K562 (cell line): ENCODE data around the gene RAI1. TPM values are rescaled to one million over a fixed set of nuclear protein-coding genes. Genes with fewer than 3 reads are reported as not detected.

Experiments
- ATAC-seq: fragments of 200-7000 bp; cut with Tn5 transposase; 3 replicates; pipeline ENCODE4 v1.9.1; 2020; ENCODE audit warnings: moderate library complexity
- BruUV-seq: library from RNA; stranded (reverse); fragments of 400-500 nt; replicated peaks from 2 replicates; lab custom pipeline; 2021; lab: Mats Ljungman, UMichigan
- CTCF ChIA-PET: fragments of 300-600 bp; formaldehyde crosslinking; extraction: SDS; loops from one replicate; lab custom pipeline; 2021; ENCODE audit warnings: low intra/inter-chr PET ratio; lab: Yijun Ruan, JAX
- POLR2A ChIA-PET: fragments of 300-600, 350-650 bp; sonication (Branson Sonifier 250); formaldehyde crosslinking; extraction: SDS; loops from one replicate; lab custom pipeline; 2021; ENCODE audit warnings: antibody characterized with exemption, inconsistent platforms; lab: Yijun Ruan, JAX
- DNase-seq, 4 experiments: peaks; one replicate each; pipeline versions ENCODE4 v3.0.0 to v3.0.0-alpha.2; 2011 to 2018; ENCODE audit warnings: low spot score in 3 of 4, mixed read lengths in 3 of 4; ENCODE audit errors: extremely low read depth in 1 of 4
- FAIRE-seq: peaks from 2 replicates; lab custom pipeline; 2011; peaks lifted over from hg19 to GRCh38; lab: Jason Lieb, UNC
- H2AFZ ChIP-seq: 2 replicates; pipeline ENCODE4 v1.6.0; 2011; ENCODE audit warnings: low read depth, low read length, control low read depth, inconsistent platforms
- H3K27ac ChIP-seq: fragments of 200-600 bp; 3 replicates; pipeline ENCODE4 v1.8.0; 2011; ENCODE audit warnings: low read depth, mild to moderate bottlenecking, control low read depth, inconsistent platforms, low read length, moderate library complexity, mixed read lengths; ENCODE audit errors: extremely low read depth
- H3K27me3 ChIP-seq, 2 experiments: fragments of 300-600 bp in 1 of 2; 2 replicates in 1 of 2; 3 replicates in 1 of 2; pipeline versions ENCODE4 v1.6.0 to v1.8.0; 2011; ENCODE audit warnings: inconsistent platforms in 2 of 2, low read length in 2 of 2, mild to moderate bottlenecking in 1 of 2, mixed read lengths in 1 of 2, moderate library complexity in 1 of 2; ENCODE audit not compliant: control insufficient read depth in 2 of 2, insufficient read depth in 2 of 2
- H3K36me3 ChIP-seq: fragments of 300-600 bp; 3 replicates; pipeline ENCODE4 v1.8.0; 2011; ENCODE audit warnings: mild to moderate bottlenecking, low read length, inconsistent platforms; ENCODE audit not compliant: control insufficient read depth, insufficient read depth
- H3K4me1 ChIP-seq, 2 experiments: fragments of 200-600 bp in 1 of 2; replicated peaks in 1 of 2; 2 replicates in 1 of 2; 3 replicates in 1 of 2; pipeline versions ENCODE4 v1.5.1 to v1.8.0; 2011; ENCODE audit warnings: inconsistent platforms in 2 of 2, low read length in 2 of 2, mild to moderate bottlenecking in 1 of 2, mixed read lengths in 1 of 2, moderate library complexity in 1 of 2; ENCODE audit not compliant: control insufficient read depth in 2 of 2, insufficient read depth in 2 of 2
- H3K4me2 ChIP-seq: 2 replicates; pipeline ENCODE4 v1.6.1; 2011; ENCODE audit warnings: low read length, control low read depth, inconsistent platforms, mixed read lengths; ENCODE audit not compliant: insufficient read depth
- H3K4me3 ChIP-seq: fragments of 200-600 bp; sonication (generic), shearing (Covaris generic); 2 replicates; pipeline ENCODE4 v1.5.1; 2016; ENCODE audit warnings: control low read depth, inconsistent platforms
- H3K79me2 ChIP-seq: fragments of 200-600 bp; 3 replicates; pipeline ENCODE4 v1.8.0; 2011; ENCODE audit warnings: low read length, inconsistent platforms; ENCODE audit not compliant: control insufficient read depth, insufficient read depth
- H3K9ac ChIP-seq, 2 experiments: 2 replicates each; pipeline versions ENCODE4 v1.6.0 to v1.6.1; 2011; ENCODE audit warnings: low read depth in 2 of 2, low read length in 2 of 2, control low read depth in 1 of 2, inconsistent platforms in 1 of 2, mild to moderate bottlenecking in 1 of 2, mixed read lengths in 1 of 2; ENCODE audit not compliant: insufficient read depth in 1 of 2
- H3K9me1 ChIP-seq: one replicate; pipeline ENCODE4 v1.6.0; 2011; ENCODE audit warnings: inconsistent platforms, mild to moderate bottlenecking, low read length, moderate library complexity; ENCODE audit not compliant: control insufficient read depth, insufficient read depth
- H3K9me3 ChIP-seq: replicated peaks from 2 replicates; pipeline ENCODE4 v1.5.1; 2011; ENCODE audit warnings: low read depth, low read length, inconsistent platforms; ENCODE audit not compliant: control insufficient read depth, insufficient read depth
- H4K20me1 ChIP-seq: replicated peaks from 2 replicates; pipeline ENCODE4 v1.6.1; 2011; ENCODE audit warnings: low read length, inconsistent platforms, mixed read lengths; ENCODE audit not compliant: control insufficient read depth, insufficient read depth
- BDP1 ChIP-seq: IDR thresholded peaks from 3 replicates; pipeline ENCODE4 v1.6.1; 2011; ENCODE audit not compliant: insufficient read length, insufficient read depth
- BRD9 ChIP-seq: fragments of 450-650 bp; IDR thresholded peaks from 2 replicates; pipeline ENCODE4 v1.6.1; 2018; ENCODE audit warnings: low read depth; ENCODE audit not compliant: partially characterized antibody
- CHD1 ChIP-seq: fragments of 200-600 bp; sonication (generic); IDR thresholded peaks from one replicate; pipeline ENCODE4 v1.6.1; 2012; ENCODE audit warnings: mild to moderate bottlenecking, moderate library complexity, low read length, inconsistent platforms
- EP400 ChIP-seq: fragments of 450-650 bp; IDR thresholded peaks from 2 replicates; pipeline ENCODE4 v1.6.1; 2017; ENCODE audit warnings: antibody characterized with exemption, mild to moderate bottlenecking, moderate library complexity
- GTF2F1 ChIP-seq: IDR thresholded peaks from 2 replicates; pipeline ENCODE4 v1.6.1; 2011; ENCODE audit warnings: low read depth, low read length, improper control_type of control experiment
- HDAC1 ChIP-seq, 2 experiments: fragments of 450-650 bp; IDR thresholded peaks; 2 replicates each; pipeline ENCODE4 v1.6.1; 2016 to 2017; ENCODE audit warnings: inconsistent platforms in 1 of 2, mild to moderate bottlenecking in 1 of 2, moderate library complexity in 1 of 2
- IRF2 ChIP-seq: sonication (generic); formaldehyde crosslinking; IDR thresholded peaks from 2 replicates; pipeline ENCODE4 v1.8.1; 2022; ENCODE audit warnings: mild to moderate bottlenecking, missing genetic modification reagents
- PRMT5 ChIP-seq: sonication (generic); formaldehyde crosslinking; IDR thresholded peaks from 2 replicates; pipeline ENCODE4 v1.5.0; 2020; ENCODE audit warnings: missing genetic modification reagents
- SAFB2 ChIP-seq: fragments of 200-400 bp; formaldehyde crosslinking; IDR thresholded peaks from 2 replicates; pipeline ENCODE4 v1.6.1; 2018; ENCODE audit warnings: borderline replicate concordance, low read length, low read depth, moderate library complexity; ENCODE audit not compliant: severe bottlenecking
- TARDBP ChIP-seq: fragments of 450-650 bp; IDR thresholded peaks from 2 replicates; pipeline ENCODE4 v1.6.1; 2016
- WGBS: fragments of 100-300 bp; shearing (Covaris generic); methylation state at CpG from one replicate; pipeline ENCODE4 v1.1.6; 2016; ENCODE audit warnings: low coverage, mixed read lengths; ENCODE audit not compliant: insufficient coverage; ENCODE audit errors: missing lambda C conversion rate; 5-methylcytosine and 5-hydroxymethylcytosine counted together
- in situ Hi-C: fragments of 300-500 bp; cut with MboI; formaldehyde crosslinking; loops from 4 replicates; pipeline ENCODE4 v1.15.0; 2018; ENCODE audit warnings: inconsistent platforms, mixed read lengths
- intact Hi-C: fragments of 100-400 bp; cut with micrococcal nuclease; formaldehyde crosslinking; loops from 2 replicates; pipeline ENCODE4 v1.14.2; 2022
- polyA plus RNA-seq, 8 experiments: library from polyadenylated mRNA; depleted of rRNA in 4 of 8; stranded (reverse) in 5 of 8; unstranded in 3 of 8; fragments of >200 nt; fragmentation: Nextera tagmentation in 2 of 8; fragmentation: Illumina TruSeq in 1 of 8; extraction: Ambion mirVana in 2 of 8; extraction: Trizol in 1 of 8; gene quantifications; 2 replicates each; pipeline versions ENCODE4 v1.2.1 to v1.2.3, GENCODE V29; 2011 to 2014; ENCODE audit warnings: inconsistent platforms in 1 of 8, missing spikeins in 1 of 8
- total RNA-seq, 7 experiments: library from RNA; depleted of rRNA in 6 of 7; stranded (reverse); fragments of >200 nt in 6 of 7; fragmentation: Illumina TruSeq in 2 of 7; extraction: Trizol in 2 of 7; gene quantifications; 2 replicates each; pipeline versions ENCODE4 v1.2.1 to v1.2.3, GENCODE V29; 2011 to 2021; ENCODE audit warnings: low replicate concordance in 1 of 7
- TF ChIP-seq, protein P1 (sequence below): fragments of 250-450 bp; sonication (Bioruptor Pico); IDR thresholded peaks from 2 replicates; pipeline ENCODE4 v1.9.0; 2021; ENCODE audit warnings: mild to moderate bottlenecking

RAI1 gene
- total and polyA plus RNA-seq, 9 of the 15 experiments (the other 6 are each of a cell fraction or from before 2014, with no cell fraction given), result 0.68 to 19.9 (median 5.5) TPM

DNA sequence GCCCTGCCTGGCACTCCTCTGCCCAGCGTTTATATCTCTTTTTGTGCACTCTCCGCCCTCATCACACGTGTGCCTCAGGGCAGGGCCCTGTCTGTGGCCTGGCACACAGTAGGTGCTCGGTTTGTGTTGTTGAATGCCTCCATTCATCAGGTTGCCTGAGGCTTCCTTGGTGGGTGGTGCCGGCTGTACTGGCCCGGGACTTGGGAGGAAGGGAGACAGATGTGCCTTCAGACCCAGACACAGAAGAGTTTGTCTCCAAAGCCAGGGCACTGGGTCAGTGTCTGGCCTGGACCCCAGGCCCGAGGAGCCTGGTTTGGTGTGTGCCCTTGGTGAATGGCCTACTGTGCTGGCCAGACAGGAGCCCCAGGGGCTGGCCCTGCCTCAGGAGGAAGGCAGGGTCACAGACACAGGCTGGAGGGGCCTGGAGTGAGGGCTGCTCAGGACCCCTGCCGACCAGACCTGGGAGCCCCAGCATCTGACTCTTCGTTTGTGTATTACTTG is 71.6 kb downstream of the RAI1 start (continued):
- TF ChIP-seq HDAC1 (IDR thresholded peaks at IDR 0.05), result 0 out of 4 replicates have a peak, but pooled peaks of 1 of the 2 experiments have one; percentile 39
- TF ChIP-seq IRF2 (CRISPR knock-in tag), result no peak
- TF ChIP-seq, all 486 proteins: peak for 8

DNA sequence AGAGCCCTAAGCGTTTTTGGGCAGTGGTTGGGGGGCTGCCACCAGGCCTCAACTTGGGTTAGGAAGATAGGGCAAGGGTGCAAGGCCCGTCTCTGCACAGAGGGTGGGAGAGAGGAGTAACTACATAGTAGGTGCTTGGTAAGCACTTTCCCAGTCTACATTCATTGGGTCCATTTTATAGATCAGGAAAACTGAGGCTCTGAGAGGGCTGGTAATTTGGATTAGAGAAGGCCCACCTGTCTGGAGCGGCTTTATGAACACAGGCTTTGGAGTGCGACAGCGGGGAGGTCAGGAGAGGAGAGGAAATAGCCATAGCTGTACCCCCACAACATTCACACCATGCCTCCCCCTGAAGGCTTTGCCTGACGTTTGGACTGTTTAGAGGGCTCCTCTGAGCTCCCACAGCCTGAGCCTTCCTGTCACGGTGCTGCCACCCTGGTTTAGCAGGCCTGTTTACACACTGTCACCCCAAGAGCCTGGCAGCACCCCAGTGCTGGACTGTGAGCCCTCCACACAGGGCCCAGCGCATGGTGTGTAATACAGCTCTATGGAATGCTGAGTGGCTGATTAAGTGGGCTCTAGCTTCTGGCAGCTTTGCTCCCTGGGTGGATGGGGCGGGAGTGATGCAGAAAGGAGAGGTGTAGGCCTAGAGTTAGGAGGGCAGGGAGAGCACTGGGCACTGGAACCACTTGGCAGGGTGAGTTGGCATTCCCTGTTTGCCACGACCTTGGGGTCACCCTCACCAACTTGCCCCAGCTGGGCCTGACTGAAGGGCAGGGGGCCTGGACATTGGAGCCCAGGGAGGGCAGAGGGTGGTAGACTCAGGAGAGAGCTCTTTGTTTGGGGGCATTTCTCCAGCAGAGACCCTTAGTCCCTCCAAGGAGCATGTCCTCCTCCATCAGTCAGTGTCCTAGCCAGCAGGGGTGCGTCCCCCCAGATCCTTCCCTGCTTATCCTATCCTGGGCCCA is 73.7 kb downstream of the RAI1 start:
- in situ Hi-C loops (no loop called here), intact Hi-C loops (no loop called here)
- CTCF ChIA-PET, result no interaction called here
- H3K27ac ChIP-seq, result no peak overlapping the region
- H3K4me3 ChIP-seq, result no peak overlapping the region
- FAIRE-seq (no peak), DNase-seq (no peak), ATAC-seq (no peak)
- H2AFZ ChIP-seq, result no peak overlapping the region
- peaks cover 36% of the 10 kb centered on the region for H3K79me2 ChIP-seq
- H3K9me3 ChIP-seq, result no peaks in the 10 kb centered on the region
- POLR2A ChIA-PET, result interaction anchor here (0.6 kb wide), 1 partner anchor 83 kb away, joined by 3 read pairs; no protein-coding TSS in a partner anchor
- H3K4me2 ChIP-seq, result no peak overlapping the region
- TF ChIP-seq BRD9, result no peak
- TF ChIP-seq TARDBP, result no peak
- no peak for TF ChIP-seq SAFB2
- no peak for TF ChIP-seq PRMT5
- no peak for TF ChIP-seq CHD1
- no peak for TF ChIP-seq EP400
- no peak for TF ChIP-seq GTF2F1
- TF ChIP-seq, protein P1, sequence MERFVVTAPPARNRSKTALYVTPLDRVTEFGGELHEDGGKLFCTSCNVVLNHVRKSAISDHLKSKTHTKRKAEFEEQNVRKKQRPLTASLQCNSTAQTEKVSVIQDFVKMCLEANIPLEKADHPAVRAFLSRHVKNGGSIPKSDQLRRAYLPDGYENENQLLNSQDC, result no peak
- TF ChIP-seq BDP1, result no peak
- BruUV-seq, result no TSS peak
- no peaks in the 10 kb centered on the region for H4K20me1 ChIP-seq
- peaks cover 21 to 25% of the 10 kb centered on the region in 2 experiments; a peak in 3 of 5 replicates for H3K4me1 ChIP-seq
- H3K36me3 ChIP-seq, result peaks cover 4% of the 10 kb centered on the region; the same call in 1 of the 3 replicates
- no peaks in the 10 kb centered on the region for H3K27me3 ChIP-seq
- 54% methylated on average over 5 of the region's 11 CpGs for WGBS
- 0 out of 4 replicates have a peak overlapping the region, but pooled peaks of 1 of the 2 experiments have one; percentile 36 for H3K9ac ChIP-seq
- no peaks in the 10 kb centered on the region for H3K9me1 ChIP-seq
